Inferior parietal cortex (tissue), 1 donor: ENCODE results near the gene HECTD1.
"Not testable (repeated sequence)": the region's sequence is repeated elsewhere in the genome, so short reads cannot be mapped to it uniquely, and the experiment has no call there.

Experiments
- DNase-seq: peaks from one replicate; pipeline ENCODE4 v3.0.0-alpha.2; 2016; ENCODE audit errors: extremely low spot score

HECTD1 gene

GRCh38 chr14:31052905-31053586, 154.5 kb downstream of the HECTD1 start:
- not testable (repeated sequence) for DNase-seq

DNA sequence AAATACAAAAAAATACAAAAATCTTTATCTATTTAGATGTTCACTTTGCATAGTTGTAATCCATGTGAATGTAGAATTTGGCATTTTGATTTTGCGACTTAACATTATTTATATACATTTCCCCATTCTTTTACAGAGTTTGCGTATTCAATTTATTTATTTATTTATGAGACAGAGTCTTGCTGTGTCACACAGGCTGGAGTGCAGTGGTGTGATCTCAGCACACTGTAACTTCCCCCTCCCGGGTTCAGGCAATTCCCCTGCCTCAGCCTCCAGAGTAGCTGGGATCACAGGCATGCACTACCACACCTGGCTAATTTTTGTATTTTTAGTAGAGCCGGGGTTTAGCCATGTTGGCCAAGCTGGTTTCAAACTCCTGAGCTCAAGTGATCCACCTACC, 156.1 kb downstream of the HECTD1 start:
- DNase-seq = no peak

DNA sequence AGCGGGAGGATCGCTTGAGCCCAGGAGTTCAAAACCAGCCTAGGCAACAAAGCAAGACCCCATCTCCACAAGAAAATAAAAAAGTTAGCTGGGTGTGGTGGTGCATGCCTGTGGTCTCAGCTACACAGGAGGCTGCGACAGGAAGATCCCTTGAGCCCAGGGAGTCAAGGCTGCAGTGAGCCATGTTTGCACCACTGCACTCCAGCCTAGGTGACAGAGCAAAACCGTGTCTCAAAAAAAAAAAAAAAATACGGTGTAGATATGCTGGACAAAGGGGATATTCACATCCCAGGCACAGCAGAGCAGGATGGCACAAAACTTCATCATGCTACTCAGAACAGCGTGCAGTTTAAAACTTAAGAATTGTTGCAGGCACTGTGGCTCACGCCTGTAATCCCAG, 156.6 kb downstream of the HECTD1 start:
- no peak for DNase-seq
